ENCODE results near the gene DLG2. TPM values are rescaled to one million over a fixed set of nuclear protein-coding genes. Genes with fewer than 3 reads are reported as not detected.
A peak's percentile ranks its signal among the peaks of the same experiment; 100 is the strongest.

DLG2 gene
- total RNA-seq, 1 donor from 2014 or later: 2.4 TPM

DNA sequence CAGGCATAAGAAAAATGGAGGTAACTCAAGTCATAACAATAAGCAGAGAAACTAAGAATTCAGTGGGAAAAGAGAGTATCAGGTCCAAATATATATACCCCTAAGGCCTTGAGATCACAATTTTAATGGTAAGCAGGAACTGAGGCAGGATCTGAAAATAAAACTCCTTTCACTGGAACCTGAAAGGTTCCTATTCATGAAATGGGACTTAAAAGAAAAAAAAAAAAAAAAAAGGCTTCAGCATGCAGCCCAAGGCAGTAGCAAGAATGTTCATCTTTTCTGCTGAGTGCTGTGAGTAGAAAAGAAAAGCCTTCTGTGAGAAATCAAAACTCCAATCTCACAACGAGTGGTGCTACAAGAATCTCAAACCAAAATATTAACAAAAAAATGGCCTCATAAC is 75.3 kb downstream of the DLG2 start:
- Mint-ChIP-seq H3K27ac (no peak overlapping the region), H3K4me1 (ENCODE audit: low read depth) (no peaks in the 10 kb centered on the region), H3K36me3 (ENCODE audit: insufficient read depth) (no peaks in the 10 kb centered on the region), H3K9me3 (ENCODE audit: low read depth) (peaks cover under 1% of the 10 kb centered on the region), H3K4me3 (ENCODE audit: low read depth) (no peak overlapping the region), H3K27me3 (no peaks in the 10 kb centered on the region)
- no peak for DNase-seq (ENCODE audit: low spot score, unreplicated experiment)
- TF ChIP-seq, protein P1, sequence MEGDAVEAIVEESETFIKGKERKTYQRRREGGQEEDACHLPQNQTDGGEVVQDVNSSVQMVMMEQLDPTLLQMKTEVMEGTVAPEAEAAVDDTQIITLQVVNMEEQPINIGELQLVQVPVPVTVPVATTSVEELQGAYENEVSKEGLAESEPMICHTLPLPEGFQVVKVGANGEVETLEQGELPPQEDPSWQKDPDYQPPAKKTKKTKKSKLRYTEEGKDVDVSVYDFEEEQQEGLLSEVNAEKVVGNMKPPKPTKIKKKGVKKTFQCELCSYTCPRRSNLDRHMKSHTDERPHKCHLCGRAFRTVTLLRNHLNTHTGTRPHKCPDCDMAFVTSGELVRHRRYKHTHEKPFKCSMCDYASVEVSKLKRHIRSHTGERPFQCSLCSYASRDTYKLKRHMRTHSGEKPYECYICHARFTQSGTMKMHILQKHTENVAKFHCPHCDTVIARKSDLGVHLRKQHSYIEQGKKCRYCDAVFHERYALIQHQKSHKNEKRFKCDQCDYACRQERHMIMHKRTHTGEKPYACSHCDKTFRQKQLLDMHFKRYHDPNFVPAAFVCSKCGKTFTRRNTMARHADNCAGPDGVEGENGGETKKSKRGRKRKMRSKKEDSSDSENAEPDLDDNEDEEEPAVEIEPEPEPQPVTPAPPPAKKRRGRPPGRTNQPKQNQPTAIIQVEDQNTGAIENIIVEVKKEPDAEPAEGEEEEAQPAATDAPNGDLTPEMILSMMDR (IDR thresholded peaks at IDR 0.05; ENCODE audit: unreplicated experiment): no peak

DNA sequence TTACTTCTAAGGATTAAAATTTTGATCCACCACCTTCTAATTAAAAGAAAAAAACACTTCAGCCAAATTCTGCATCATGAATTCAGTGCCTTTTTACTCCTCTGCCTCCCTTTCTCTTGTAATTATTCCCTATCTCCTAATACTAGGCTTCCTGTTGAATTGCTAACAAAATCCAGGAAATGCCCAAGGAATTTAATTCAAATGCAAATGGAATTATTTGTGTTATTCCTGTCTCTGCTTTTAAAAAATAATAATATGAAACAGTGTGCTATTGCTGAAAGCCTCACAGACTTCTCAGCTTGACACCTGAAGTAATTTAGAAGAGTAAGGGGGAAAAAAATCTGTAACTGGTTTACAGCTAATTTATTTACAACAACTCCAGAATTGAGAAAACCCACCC is 85.5 kb downstream of the DLG2 start:
- Mint-ChIP-seq H3K9me3 (ENCODE audit: low read depth) (peaks cover 3% of the 10 kb centered on the region), H3K27me3 (no peaks in the 10 kb centered on the region), H3K4me1 (ENCODE audit: low read depth) (no peaks in the 10 kb centered on the region), H3K27ac (no peak overlapping the region), H3K36me3 (ENCODE audit: insufficient read depth) (no peaks in the 10 kb centered on the region), H3K4me3 (ENCODE audit: low read depth) (no peak overlapping the region)
- TF ChIP-seq, protein P1 (IDR thresholded peaks at IDR 0.05; ENCODE audit: unreplicated experiment): no peak
- DNase-seq (ENCODE audit: low spot score, unreplicated experiment): no peak

DNA sequence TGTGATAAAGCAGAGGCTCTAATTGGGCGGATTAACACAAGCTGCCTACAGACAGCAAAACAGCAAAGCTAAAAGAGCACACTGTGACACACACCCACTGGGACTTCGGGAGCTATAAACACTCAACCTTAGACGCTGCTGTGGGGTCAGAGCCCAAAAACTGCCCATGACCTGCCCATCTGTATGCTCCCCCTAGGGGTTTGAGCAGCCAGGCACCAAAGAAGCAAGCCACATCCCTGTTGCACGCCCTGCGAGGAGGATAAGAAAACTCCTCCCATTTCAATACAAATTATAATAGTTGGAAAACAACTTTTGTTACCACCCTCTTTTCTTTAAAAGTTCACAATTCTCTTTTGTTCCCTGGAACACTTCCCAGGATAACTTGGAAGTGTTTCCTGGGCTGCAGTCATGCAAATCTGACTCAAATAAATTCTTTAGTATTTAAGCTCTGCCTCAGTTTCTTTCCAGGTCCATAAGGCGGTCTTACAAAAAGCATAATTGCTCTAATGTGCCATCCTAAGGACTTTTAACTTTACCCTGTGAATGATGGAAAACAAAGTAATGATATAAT is 86.4 kb downstream of the DLG2 start:
- Mint-ChIP-seq H3K9me3 (ENCODE audit: low read depth) (peaks cover 3% of the 10 kb centered on the region), H3K4me1 (ENCODE audit: low read depth) (no peaks in the 10 kb centered on the region), H3K4me3 (ENCODE audit: low read depth) (no peak overlapping the region), H3K36me3 (ENCODE audit: insufficient read depth) (no peaks in the 10 kb centered on the region), H3K27ac (no peak overlapping the region), H3K27me3 (no peaks in the 10 kb centered on the region)
- no peak for DNase-seq (ENCODE audit: low spot score, unreplicated experiment)
- TF ChIP-seq, protein P1 (IDR thresholded peaks at IDR 0.05; ENCODE audit: unreplicated experiment): peak; percentile 9

DNA sequence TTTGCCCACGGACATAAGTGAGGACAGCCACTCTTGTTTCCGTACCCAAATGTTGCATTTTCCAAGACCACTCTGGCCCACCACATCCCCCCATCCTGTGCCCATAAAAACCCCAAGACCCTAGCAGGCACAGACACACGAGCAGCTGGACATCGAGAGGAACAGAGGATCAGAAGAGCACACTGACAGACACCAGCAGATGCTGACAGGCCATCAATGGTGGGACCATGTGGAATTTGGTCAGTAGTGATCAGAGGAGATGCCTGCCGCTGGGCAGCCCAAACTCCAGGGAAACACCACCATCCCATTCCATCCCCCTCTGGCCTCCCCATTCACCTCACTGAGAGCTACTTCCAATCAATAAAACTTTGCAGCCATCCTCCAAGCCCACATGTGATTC is 87.0 kb downstream of the DLG2 start:
- DNase-seq (ENCODE audit: low spot score, unreplicated experiment): no peak
- Mint-ChIP-seq H3K4me1 (ENCODE audit: low read depth) (no peaks in the 10 kb centered on the region), H3K4me3 (ENCODE audit: low read depth) (no peak overlapping the region), H3K27ac (no peak overlapping the region), H3K27me3 (no peaks in the 10 kb centered on the region), H3K36me3 (ENCODE audit: insufficient read depth) (no peaks in the 10 kb centered on the region), H3K9me3 (ENCODE audit: low read depth) (peaks cover 3% of the 10 kb centered on the region)
- TF ChIP-seq, protein P1 (IDR thresholded peaks at IDR 0.05; ENCODE audit: unreplicated experiment): no peak

DNA sequence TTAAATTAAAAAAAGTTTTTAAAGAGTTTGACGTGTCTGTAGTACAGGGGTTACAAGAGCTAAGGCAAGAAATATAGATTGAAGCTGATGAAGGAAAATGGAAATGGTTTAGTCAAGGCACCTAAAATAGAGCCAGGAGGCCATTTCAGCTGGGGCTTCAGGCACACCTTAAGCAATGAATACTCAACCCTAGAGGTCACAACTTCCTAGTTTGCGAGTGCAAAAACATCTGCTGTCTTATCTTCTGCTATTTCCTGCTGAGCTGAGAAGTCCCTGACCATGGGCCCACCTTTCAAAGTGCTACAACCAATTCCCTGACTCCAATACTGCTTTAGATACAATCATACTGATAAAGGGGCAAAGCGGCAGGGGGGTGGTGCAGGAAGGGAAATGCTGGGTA is 87.4 kb downstream of the DLG2 start:
- no peak overlapping the region for H3K27ac Mint-ChIP-seq
- no peaks in the 10 kb centered on the region for H3K36me3 Mint-ChIP-seq (ENCODE audit: insufficient read depth)
- no peaks in the 10 kb centered on the region for H3K4me1 Mint-ChIP-seq (ENCODE audit: low read depth)
- H3K27me3 Mint-ChIP-seq: no peaks in the 10 kb centered on the region
- peaks cover 7% of the 10 kb centered on the region for H3K9me3 Mint-ChIP-seq (ENCODE audit: low read depth)
- TF ChIP-seq, protein P1 (IDR thresholded peaks at IDR 0.05; ENCODE audit: unreplicated experiment): no peak
- no peak for DNase-seq (ENCODE audit: low spot score, unreplicated experiment)
- H3K4me3 Mint-ChIP-seq (ENCODE audit: low read depth): no peak overlapping the region
